Choroid plexus epithelial cell (primary cell): Measurements from ENCODE around the gene CCDC92B.
A peak's percentile ranks its signal among the peaks of the same experiment; 100 is the strongest.

Source experiments
- DNase-seq: peaks from one replicate; pipeline ENCODE4 v3.0.0-alpha.2; 2010; ENCODE audit warnings: low read depth
- H3K4me3 ChIP-seq: 2 replicates; pipeline ENCODE4 v1.5.1; 2011; ENCODE audit warnings: low read depth, mild to moderate bottlenecking, control low read depth, low read length, moderate library complexity
- CTCF ChIP-seq: conservative IDR thresholded peaks from 2 replicates; pipeline ENCODE4 v1.5.1; 2011; ENCODE audit warnings: low read depth, mild to moderate bottlenecking, control low read depth, inconsistent platforms, low read length, moderate library complexity

The CCDC92B gene

GRCh38 chr17:2712300-2713043 lies 37.0 kb downstream of the CCDC92B start:
- DNase-seq = no peak
- peak overlapping the region; percentile 79 for H3K4me3 ChIP-seq
- TF ChIP-seq CTCF = no peak

GRCh38 chr17:2711608-2712299 lies 37.7 kb downstream of the CCDC92B start, which contains the start of gene CLUH:
CLUH (minus strand) TSS chr17:2711764; CDS start chr17:2711661, 103 bp downstream.
- DNase-seq = peak; percentile 97
- H3K4me3 ChIP-seq = peak within 1 kb of the TSS; percentile 79
- no peak for TF ChIP-seq CTCF

- H3K4me3 ChIP-seq = peak overlapping the region; percentile 79
- DNase-seq = peak; percentile 18
- no peak for TF ChIP-seq CTCF
Observed at GRCh38 chr17:2710803-2711607, 38.4 kb downstream of the CCDC92B start.

GRCh38 chr17:2710071-2710802 lies 39.2 kb downstream of the CCDC92B start:
- peak overlapping the region; percentile 79 for H3K4me3 ChIP-seq
- no peak for DNase-seq
- no peak for TF ChIP-seq CTCF

- TF ChIP-seq CTCF = no peak
- DNase-seq = no peak
- H3K4me3 ChIP-seq = no peak overlapping the region
Observed at GRCh38 chr17:2709183-2709661, 40.2 kb downstream of the CCDC92B start.

- no peak overlapping the region for H3K4me3 ChIP-seq
- no peak for TF ChIP-seq CTCF
- no peak for DNase-seq
Observed at GRCh38 chr17:2708585-2709182, 40.8 kb downstream of the CCDC92B start.
